Measurements from ENCODE around the gene C6.

Gene C6

DNA sequence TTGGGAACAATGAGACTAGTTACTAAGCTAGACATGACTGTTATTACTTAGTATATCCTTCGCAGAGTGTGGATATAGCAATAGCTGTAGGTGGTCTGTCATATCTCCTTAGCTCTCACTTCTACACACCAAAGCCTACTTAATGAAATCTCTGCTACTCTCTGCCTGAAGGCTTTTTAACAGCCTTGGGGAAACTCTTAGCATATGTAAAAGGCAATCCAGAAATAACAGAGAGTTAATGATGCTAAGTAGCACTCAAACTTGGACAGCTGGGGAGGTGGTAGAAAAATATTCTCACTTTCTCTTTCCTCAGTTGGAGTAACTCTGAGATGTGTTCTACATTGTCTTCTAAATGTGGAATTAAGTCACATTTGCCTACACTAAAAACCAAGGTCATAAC lies 30.2 kb upstream of the C6 start (continued):
- TF ChIP-seq, protein P1, sequence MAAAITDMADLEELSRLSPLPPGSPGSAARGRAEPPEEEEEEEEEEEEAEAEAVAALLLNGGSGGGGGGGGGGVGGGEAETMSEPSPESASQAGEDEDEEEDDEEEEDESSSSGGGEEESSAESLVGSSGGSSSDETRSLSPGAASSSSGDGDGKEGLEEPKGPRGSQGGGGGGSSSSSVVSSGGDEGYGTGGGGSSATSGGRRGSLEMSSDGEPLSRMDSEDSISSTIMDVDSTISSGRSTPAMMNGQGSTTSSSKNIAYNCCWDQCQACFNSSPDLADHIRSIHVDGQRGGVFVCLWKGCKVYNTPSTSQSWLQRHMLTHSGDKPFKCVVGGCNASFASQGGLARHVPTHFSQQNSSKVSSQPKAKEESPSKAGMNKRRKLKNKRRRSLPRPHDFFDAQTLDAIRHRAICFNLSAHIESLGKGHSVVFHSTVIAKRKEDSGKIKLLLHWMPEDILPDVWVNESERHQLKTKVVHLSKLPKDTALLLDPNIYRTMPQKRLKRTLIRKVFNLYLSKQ (tag by site-specific recombination; IDR thresholded peaks at IDR 0.05; ENCODE audit: borderline replicate concordance) = no peak
- TF ChIP-seq ZBTB20 (tag by site-specific recombination; IDR thresholded peaks at IDR 0.05) (no peak), ZNF670 (tag by site-specific recombination; IDR thresholded peaks at IDR 0.05; ENCODE audit: low read depth) (no peak), ZNF211 (tag by site-specific recombination; IDR thresholded peaks at IDR 0.05; ENCODE audit: low read depth) (no peak), ZNF664 (tag by site-specific recombination; IDR thresholded peaks at IDR 0.05) (no peak), ZNF626 (tag by site-specific recombination; IDR thresholded peaks at IDR 0.05) (no peak), ZNF366 (tag by site-specific recombination; conservative IDR thresholded peaks at IDR 0.05) (no peak), ZNF544 (tag by site-specific recombination; IDR thresholded peaks at IDR 0.05) (no peak), HOXD13 (CRISPR knock-in tag; IDR thresholded peaks at IDR 0.05; ENCODE audit: borderline replicate concordance) (no peak)

DNA sequence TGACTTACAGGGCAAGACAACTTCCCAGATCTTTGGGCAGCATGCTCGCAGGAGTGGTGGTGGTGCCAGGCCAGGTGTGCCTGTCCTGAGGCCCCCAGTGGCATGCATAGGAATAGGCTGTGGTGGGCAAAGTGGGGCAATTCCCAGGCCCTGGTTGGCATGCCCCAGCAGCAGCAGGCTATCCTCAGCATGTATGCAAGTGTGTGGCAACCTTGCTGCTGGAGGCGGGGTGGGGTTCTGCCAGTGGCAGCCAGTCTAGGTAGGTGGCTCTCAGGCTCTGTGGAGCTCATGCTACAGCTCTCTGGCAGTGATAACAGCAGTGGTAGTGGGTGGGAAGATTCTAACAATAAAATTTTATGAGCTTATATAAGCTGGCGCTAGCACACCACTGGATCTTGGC lies 27.7 kb upstream of the C6 start:
- CTCF ChIA-PET = no interaction called here
- POLR2A ChIA-PET = no interaction called here
- TF ChIP-seq KLF1 (tag by site-specific recombination; IDR thresholded peaks at IDR 0.05) (no peak), ZBTB21 (tag by site-specific recombination; IDR thresholded peaks at IDR 0.05) (no peak), ZNF10 (tag by site-specific recombination; IDR thresholded peaks at IDR 0.05) (no peak), ZNF473 (tag by site-specific recombination; IDR thresholded peaks at IDR 0.05) (no peak), ZNF792 (tag by site-specific recombination; IDR thresholded peaks at IDR 0.05) (no peak), HOXD13 (CRISPR knock-in tag; IDR thresholded peaks at IDR 0.05; ENCODE audit: borderline replicate concordance) (no peak), SETDB1 (IDR thresholded peaks at IDR 0.05; ENCODE audit: insufficient read length, low read length) (no peak), ZNF544 (tag by site-specific recombination; IDR thresholded peaks at IDR 0.05) (no peak), ZNF239 (tag by site-specific recombination; IDR thresholded peaks at IDR 0.05) (no peak), REPIN1 (tag by site-specific recombination; IDR thresholded peaks at IDR 0.05; ENCODE audit: low read depth) (no peak), ZNF391 (tag by site-specific recombination; IDR thresholded peaks at IDR 0.05; ENCODE audit: borderline replicate concordance, low read depth) (no peak), KLF16 (tag by site-specific recombination; IDR thresholded peaks at IDR 0.05) (no peak)
- TF ChIP-seq, protein P2, sequence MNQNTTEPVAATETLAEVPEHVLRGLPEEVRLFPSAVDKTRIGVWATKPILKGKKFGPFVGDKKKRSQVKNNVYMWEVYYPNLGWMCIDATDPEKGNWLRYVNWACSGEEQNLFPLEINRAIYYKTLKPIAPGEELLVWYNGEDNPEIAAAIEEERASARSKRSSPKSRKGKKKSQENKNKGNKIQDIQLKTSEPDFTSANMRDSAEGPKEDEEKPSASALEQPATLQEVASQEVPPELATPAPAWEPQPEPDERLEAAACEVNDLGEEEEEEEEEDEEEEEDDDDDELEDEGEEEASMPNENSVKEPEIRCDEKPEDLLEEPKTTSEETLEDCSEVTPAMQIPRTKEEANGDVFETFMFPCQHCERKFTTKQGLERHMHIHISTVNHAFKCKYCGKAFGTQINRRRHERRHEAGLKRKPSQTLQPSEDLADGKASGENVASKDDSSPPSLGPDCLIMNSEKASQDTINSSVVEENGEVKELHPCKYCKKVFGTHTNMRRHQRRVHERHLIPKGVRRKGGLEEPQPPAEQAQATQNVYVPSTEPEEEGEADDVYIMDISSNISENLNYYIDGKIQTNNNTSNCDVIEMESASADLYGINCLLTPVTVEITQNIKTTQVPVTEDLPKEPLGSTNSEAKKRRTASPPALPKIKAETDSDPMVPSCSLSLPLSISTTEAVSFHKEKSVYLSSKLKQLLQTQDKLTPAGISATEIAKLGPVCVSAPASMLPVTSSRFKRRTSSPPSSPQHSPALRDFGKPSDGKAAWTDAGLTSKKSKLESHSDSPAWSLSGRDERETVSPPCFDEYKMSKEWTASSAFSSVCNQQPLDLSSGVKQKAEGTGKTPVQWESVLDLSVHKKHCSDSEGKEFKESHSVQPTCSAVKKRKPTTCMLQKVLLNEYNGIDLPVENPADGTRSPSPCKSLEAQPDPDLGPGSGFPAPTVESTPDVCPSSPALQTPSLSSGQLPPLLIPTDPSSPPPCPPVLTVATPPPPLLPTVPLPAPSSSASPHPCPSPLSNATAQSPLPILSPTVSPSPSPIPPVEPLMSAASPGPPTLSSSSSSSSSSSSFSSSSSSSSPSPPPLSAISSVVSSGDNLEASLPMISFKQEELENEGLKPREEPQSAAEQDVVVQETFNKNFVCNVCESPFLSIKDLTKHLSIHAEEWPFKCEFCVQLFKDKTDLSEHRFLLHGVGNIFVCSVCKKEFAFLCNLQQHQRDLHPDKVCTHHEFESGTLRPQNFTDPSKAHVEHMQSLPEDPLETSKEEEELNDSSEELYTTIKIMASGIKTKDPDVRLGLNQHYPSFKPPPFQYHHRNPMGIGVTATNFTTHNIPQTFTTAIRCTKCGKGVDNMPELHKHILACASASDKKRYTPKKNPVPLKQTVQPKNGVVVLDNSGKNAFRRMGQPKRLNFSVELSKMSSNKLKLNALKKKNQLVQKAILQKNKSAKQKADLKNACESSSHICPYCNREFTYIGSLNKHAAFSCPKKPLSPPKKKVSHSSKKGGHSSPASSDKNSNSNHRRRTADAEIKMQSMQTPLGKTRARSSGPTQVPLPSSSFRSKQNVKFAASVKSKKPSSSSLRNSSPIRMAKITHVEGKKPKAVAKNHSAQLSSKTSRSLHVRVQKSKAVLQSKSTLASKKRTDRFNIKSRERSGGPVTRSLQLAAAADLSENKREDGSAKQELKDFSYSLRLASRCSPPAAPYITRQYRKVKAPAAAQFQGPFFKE (tag by site-specific recombination; IDR thresholded peaks at IDR 0.05; ENCODE audit: borderline replicate concordance) = no peak
- TF ChIP-seq, protein P3, sequence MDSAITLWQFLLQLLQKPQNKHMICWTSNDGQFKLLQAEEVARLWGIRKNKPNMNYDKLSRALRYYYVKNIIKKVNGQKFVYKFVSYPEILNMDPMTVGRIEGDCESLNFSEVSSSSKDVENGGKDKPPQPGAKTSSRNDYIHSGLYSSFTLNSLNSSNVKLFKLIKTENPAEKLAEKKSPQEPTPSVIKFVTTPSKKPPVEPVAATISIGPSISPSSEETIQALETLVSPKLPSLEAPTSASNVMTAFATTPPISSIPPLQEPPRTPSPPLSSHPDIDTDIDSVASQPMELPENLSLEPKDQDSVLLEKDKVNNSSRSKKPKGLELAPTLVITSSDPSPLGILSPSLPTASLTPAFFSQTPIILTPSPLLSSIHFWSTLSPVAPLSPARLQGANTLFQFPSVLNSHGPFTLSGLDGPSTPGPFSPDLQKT (IDR thresholded peaks at IDR 0.05; ENCODE audit: borderline replicate concordance, low read depth, low read length) = no peak
- TF ChIP-seq, protein P4, sequence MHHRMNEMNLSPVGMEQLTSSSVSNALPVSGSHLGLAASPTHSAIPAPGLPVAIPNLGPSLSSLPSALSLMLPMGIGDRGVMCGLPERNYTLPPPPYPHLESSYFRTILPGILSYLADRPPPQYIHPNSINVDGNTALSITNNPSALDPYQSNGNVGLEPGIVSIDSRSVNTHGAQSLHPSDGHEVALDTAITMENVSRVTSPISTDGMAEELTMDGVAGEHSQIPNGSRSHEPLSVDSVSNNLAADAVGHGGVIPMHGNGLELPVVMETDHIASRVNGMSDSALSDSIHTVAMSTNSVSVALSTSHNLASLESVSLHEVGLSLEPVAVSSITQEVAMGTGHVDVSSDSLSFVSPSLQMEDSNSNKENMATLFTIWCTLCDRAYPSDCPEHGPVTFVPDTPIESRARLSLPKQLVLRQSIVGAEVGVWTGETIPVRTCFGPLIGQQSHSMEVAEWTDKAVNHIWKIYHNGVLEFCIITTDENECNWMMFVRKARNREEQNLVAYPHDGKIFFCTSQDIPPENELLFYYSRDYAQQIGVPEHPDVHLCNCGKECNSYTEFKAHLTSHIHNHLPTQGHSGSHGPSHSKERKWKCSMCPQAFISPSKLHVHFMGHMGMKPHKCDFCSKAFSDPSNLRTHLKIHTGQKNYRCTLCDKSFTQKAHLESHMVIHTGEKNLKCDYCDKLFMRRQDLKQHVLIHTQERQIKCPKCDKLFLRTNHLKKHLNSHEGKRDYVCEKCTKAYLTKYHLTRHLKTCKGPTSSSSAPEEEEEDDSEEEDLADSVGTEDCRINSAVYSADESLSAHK (tag by site-specific recombination; IDR thresholded peaks at IDR 0.05) = no peak
- TF ChIP-seq, protein P5, sequence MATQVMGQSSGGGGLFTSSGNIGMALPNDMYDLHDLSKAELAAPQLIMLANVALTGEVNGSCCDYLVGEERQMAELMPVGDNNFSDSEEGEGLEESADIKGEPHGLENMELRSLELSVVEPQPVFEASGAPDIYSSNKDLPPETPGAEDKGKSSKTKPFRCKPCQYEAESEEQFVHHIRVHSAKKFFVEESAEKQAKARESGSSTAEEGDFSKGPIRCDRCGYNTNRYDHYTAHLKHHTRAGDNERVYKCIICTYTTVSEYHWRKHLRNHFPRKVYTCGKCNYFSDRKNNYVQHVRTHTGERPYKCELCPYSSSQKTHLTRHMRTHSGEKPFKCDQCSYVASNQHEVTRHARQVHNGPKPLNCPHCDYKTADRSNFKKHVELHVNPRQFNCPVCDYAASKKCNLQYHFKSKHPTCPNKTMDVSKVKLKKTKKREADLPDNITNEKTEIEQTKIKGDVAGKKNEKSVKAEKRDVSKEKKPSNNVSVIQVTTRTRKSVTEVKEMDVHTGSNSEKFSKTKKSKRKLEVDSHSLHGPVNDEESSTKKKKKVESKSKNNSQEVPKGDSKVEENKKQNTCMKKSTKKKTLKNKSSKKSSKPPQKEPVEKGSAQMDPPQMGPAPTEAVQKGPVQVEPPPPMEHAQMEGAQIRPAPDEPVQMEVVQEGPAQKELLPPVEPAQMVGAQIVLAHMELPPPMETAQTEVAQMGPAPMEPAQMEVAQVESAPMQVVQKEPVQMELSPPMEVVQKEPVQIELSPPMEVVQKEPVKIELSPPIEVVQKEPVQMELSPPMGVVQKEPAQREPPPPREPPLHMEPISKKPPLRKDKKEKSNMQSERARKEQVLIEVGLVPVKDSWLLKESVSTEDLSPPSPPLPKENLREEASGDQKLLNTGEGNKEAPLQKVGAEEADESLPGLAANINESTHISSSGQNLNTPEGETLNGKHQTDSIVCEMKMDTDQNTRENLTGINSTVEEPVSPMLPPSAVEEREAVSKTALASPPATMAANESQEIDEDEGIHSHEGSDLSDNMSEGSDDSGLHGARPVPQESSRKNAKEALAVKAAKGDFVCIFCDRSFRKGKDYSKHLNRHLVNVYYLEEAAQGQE (tag by site-specific recombination; IDR thresholded peaks at IDR 0.05) = no peak
- no peak overlapping the region for H3K4me3 ChIP-seq (ENCODE audit: low read depth, low read length)
- H3K4me1 ChIP-seq (ENCODE audit: control insufficient read depth, insufficient read depth, low read length) = no peaks in the 10 kb centered on the region
- H3K9me3 ChIP-seq (ENCODE audit: control insufficient read depth, insufficient read depth, low read depth, low read length) = no peaks in the 10 kb centered on the region
- no peaks in the 10 kb centered on the region for H3K36me3 ChIP-seq (ENCODE audit: control insufficient read depth in 2 of 2, insufficient read depth in 1 of 2, low read length in 2 of 2)
- no peak overlapping the region for H3K27ac ChIP-seq (ENCODE audit: extremely low read depth, low read depth, low read length)

Measured in HEK293 (cell line).